HG02623 (cell line): ENCODE data around the gene FNTB.

Experiments used
- ATAC-seq: cut with Tn5 transposase; IDR thresholded peaks from one replicate; pipeline ENCODE4 v1.9.1; 2021; ENCODE audit warnings: moderate library complexity; ENCODE audit not compliant: unreplicated experiment

The FNTB gene

GRCh38 chr14:64973826-64974225 lies 12.9 kb upstream of the FNTB start:
- no peak for ATAC-seq

- ATAC-seq, result no peak
Measured at GRCh38 chr14:64974563-64974962, 12.1 kb upstream of the FNTB start.

DNA sequence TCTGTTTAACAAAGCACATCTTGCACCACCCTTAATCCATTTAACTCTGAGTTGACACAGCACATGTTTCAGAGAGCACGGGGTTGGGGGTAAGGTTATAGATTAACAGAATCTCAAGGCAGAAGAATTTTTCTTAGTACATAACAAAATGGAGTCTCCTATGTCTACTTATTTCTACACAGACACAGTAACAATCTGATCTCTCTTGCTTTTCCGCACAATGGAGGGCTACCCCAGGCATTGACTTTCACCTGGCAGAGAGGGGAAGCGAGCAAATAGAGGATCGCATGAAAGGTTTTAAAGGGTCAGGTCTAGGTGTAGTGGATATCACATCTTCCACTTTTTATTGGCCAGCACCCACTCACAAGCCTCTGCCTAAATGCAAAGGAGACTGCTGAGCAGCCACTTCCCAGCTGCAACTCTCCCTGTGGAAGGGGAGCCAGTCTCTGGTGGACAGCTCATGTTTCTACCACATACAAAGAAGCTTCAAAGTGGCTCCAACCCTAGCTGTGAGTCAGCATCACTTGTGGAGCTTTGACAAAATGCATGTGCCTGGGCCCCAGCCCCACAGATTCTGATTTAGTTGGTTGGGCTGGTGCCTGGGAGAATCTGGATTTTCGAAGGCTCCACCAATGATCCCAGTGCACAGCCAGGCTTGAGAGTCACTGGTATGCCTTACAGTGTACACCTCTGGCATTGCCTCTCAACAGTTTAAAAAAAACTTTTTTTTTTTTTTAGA lies 7.2 kb upstream of the FNTB start:
- ATAC-seq, result no peak

GRCh38 chr14:64983439-64984310 lies 3.0 kb upstream of the FNTB start:
- ATAC-seq, result no peak

GRCh38 chr14:64987438-64987767 lies 708 bp downstream of the FNTB start:
- ATAC-seq, result no peak

DNA sequence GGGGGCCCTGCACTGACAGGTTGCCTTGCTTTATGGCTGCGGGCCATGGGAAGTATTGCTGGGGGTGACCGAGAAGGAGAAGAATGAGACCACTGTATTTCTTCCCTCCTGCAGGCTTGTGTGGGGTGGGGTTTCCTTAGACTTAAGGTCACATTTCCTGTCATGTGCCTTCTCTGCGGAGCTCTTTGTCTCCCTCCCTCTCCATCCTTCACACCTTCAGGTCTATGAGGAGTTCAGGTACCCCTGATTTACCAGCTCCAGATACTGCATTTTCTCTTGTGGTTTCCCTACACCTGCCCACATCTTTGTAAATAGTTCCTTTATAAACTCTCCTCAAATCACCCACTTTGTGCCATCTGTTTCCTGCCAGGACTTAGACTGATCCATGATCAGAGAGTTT lies 3.6 kb downstream of the FNTB start:
- ATAC-seq, result no peak

DNA sequence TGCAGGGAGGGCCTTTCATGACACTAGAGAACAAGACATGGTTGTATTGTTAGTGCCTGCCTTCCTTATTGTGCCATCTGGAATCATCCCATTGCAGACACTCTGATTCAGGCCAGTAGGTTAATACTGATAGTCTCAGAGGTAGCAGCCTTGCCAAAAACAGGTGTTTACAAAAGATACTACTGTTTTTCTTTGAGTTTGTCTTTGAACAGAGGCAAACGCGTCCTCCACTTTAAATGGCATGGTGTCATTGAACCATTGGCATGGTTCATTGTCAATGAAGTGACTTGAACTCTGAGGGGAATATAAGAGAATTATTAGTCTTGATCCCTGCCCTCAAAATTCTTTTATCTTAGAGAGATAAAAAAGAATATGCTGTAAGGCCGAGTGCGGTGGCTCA lies 4.2 kb downstream of the FNTB start:
- ATAC-seq, result no peak

DNA sequence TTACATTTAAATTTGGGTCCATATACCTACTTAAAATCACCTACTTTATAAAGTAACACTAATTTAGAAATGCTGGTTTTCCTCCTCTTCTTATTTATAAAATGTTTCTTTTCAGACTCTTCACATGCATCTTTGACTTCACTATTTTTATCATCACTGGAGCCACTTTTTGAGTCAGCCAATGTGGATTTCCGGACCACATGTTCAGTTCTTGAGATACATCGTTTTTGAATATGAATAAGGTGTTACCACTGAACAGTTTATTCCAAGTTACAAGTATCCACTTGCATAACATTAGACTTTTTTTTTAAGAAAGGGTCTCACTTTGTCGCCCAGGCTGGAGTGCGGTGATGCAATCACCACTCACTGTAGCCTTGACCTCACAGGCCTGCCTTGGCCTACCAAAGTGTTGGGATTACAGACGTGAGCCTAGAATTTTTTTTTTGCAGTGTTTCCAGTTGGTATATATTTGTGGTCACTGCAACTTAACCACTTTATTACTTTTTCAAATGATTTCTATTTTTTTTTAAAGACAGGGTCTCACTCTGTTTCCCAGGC lies 5.7 kb downstream of the FNTB start:
- ATAC-seq, result no peak

DNA sequence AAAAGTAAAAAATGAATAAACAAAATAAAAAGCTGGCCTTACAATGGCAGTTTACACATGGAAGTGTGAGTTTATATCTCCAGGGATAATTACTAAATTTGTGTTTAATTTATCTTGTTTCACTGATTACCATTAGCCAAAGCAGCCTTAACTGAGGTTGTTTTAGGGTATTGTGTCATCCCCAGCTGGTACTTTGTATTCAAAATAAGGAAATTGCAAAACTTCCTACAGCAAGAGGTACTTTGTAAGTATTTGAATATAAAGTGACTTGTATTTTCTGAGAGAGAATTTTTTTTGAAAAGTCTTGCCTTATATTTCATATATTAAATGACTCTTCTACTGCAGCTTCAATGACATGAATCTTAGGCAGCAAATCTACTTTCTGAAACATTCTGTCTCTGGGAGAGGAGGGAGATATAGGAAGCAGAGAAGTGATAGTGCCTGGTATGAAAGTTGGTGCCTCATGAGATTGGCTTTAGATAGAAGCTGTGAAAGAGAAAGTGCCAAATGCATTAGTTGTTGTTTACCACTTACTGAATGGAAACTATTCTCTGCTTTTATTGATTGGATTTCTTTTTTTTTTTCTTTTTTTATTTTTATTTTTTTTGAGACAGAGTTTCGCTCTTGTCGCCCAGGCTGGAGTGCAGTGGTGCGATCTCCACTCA lies 6.7 kb downstream of the FNTB start:
- ATAC-seq, result no peak

DNA sequence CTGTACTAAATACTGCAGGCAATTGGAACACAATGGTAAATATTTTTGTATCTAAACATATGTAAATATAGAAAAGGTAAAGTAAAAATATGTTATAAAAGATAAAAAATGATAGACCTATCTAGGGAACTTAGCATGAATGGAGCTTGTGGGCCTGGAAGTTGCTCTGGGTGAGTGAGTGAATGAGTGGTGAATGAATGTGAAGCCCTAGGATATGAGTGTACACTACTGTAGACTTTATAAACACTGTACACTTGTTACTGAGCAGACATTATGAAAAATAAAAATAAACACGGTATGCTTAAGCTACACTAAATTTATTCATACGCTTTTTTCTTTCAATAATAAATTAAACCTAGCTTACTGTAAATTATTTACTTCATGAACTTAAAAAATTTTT lies 7.8 kb downstream of the FNTB start:
- ATAC-seq, result no peak

GRCh38 chr14:64995291-64995690 lies 8.6 kb downstream of the FNTB start:
- ATAC-seq, result no peak

DNA sequence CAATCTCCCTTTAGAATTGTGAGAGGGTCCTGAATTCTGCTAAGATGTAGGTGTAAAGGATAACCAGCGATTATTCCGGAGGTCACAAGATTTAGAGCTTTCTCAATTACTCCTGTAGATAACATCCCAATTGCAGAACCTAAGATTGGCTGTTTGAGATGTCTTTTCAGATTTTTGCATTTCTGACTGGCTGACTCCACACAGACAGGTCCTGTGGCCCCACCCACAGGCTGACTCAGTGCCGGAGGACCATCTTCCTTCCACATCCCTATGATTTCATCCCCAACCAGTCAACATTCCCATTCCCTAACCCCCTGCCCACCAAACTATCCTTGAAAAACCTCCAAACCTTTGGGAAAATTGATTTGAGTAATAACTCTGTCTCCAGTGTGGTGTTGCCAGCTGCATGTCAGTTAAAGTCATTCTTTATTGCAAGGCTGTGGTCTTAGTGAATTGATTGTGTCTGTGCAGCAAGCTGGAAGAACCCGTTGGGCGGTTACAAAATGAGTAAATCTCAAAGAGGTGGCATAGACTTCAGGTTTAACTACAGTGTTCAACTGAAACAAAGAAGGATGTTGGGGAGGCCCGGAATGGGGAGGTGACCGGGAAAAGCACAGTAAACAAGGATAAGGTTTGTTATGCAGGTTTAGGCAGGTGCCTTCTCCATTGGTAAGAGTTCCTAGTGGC lies 10.6 kb downstream of the FNTB start:
- ATAC-seq, result no peak

DNA sequence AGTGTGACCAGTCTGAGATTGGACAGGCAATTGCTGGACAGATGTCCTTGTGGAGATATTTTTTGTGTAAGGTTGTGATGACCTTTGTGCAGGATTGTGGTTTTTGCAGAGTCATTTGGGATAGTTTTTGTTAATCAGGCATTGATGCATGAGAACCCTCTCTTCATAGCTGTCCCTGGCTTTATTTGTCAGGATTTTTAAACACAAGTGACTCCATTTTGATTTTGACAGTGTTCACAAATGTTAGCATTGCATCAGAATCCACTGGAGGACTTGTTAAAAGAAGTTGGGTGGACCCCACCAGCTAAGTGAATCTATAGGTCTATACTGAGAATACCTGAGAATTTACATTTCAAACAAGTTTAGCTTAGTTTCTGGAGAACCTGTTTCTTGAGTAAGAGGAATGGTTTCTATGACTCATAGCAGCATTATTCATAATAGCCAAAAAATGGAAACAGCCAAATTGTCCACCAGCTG lies 11.8 kb downstream of the FNTB start:
- no peak for ATAC-seq

DNA sequence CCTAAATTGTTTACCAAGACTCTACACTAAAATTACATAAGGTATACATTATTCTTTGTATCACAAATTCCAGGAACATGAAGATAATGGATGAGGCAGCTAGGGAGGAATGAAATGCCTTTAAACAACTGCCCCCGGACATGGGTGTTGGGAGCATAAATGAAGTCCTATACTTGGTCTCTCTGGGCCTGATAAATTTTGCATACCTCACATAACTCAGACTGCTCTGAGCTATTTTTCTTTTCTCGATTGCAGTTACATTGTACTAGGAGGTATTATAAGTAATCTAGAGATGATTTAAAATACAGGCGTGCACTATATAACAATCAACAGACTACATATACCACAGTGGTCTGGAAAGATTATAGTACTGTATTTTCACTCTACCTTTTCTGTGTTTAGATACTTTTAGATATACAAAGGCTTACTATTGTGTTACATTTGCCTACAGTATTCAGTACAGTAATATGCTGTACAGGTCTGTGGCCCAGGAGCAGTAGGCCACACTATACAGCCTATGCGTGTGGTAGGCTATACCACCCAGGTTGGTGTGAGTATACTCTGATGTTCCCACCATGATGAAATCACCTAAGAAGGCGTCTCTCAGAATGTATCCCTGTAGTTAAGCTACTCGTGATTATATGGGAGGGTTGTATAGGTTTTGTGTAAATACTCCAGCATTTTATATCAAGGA lies 14.3 kb downstream of the FNTB start:
- ATAC-seq, result no peak

DNA sequence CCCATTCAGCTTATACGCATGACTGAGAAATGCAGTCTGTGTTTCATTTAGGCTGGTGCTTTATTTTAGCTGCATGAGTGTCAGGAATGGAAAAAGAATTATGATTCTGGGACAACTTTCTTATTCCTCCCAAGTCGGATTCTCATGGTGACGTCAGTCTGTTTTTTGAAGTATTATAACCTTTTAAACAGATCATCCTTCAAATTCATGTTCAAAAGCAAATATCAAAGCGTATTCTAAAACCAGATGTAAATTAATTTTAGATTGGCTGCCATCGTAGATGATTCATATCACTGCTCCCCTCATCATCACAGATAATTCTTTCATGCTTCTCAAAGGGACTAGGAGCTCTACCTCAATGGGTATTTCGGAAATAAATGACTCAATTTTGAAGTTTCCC lies 15.0 kb downstream of the FNTB start:
- no peak for ATAC-seq

- no peak for ATAC-seq
Measured at GRCh38 chr14:65002586-65003210, 16.0 kb downstream of the FNTB start.

DNA sequence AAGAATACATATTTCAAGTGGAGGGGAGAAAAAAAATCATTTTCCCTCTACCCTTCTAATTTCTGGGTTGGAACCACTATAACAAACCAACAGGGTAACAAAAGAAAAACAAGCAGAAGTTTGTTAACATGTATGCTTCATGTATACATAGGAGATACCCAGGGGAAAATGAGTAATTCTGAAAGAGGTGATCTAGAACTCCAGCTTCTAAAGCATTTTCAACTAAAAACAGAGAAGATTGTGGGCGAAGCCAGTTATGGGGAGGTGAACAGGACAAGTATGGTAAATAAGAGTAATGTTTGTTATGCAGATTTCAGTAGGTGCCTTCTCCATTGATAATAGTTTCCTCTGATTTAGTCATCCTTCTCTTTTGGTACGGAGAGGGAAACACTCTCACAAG lies 16.7 kb downstream of the FNTB start:
- ATAC-seq, result peak; percentile 63

DNA sequence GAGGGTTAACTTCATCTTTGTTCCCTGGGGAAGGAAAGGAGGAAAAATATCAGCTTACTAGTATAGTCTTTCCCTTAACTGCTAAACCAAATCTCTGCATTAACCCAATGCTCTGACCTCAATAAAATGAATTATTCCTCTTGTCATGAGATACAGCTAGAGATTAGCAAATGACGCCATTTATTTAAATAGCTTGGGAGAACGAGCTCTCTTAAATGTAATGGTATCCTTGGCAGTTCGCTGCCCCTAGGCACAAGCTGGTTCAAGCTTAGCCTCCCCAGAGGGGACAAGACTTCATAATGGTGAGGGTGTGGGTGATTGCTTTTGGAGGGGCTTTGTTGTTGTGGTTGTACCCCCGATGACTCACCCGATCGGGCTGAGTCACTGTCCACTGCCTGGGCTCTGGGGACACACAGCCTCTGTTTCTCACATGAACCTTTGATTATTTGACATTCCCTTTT lies 19.6 kb downstream of the FNTB start:
- ATAC-seq, result no peak

DNA sequence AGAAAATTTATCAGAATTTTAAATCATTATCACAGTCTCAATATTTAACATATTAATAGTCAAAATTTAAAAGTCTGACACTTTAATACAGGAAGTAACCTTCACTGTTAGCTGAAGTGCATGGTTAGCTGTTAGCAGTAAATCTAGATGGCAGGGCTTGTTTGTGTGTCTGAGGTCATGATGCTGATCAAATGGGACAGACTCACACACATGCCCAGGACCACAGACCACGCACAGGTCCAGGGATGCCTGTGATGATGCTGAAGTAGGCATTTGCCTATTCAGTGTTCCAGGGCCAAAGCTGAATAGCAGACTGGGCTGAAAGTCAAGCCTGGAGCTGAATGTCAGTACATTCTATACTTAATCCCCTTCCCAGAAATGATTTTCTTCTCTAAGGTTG lies 20.5 kb downstream of the FNTB start:
- ATAC-seq, result no peak
